Mucosa of rectum (tissue), 2 donors: ENCODE results near the gene AKIRIN2.
"Not testable (repeated sequence)": the region's sequence is repeated elsewhere in the genome, so short reads cannot be mapped to it uniquely, and the experiment has no call there.

Experiments used
- H3K27ac ChIP-seq, 2 donors: one replicate each; pipeline ENCODE4 v1.7.0; 2013; ENCODE audit warnings: inconsistent platforms in 2 of 2, low read depth in 2 of 2, low read length in 2 of 2
- H3K27me3 ChIP-seq, 2 donors: one replicate each; pipeline ENCODE4 v1.7.0; 2013; ENCODE audit warnings: low read length in 2 of 2; ENCODE audit not compliant: control insufficient read depth in 2 of 2, insufficient read depth in 2 of 2
- H3K36me3 ChIP-seq, 2 donors: one replicate each; pipeline ENCODE4 v1.7.0; 2013; ENCODE audit warnings: low read length in 2 of 2; ENCODE audit not compliant: control insufficient read depth in 2 of 2, insufficient read depth in 2 of 2
- H3K4me1 ChIP-seq, 2 donors: one replicate each; pipeline ENCODE4 v1.7.0; 2013; ENCODE audit warnings: low read length in 2 of 2, mild to moderate bottlenecking in 1 of 2; ENCODE audit not compliant: control insufficient read depth in 2 of 2, insufficient read depth in 2 of 2
- H3K4me3 ChIP-seq, 2 donors: one replicate each; pipeline ENCODE4 v1.7.0; 2013; ENCODE audit warnings: low read length in 2 of 2
- H3K9ac ChIP-seq, 2 donors: one replicate each; pipeline ENCODE4 v1.7.0; 2013; ENCODE audit warnings: low read length in 2 of 2, low read depth in 1 of 2, mild to moderate bottlenecking in 1 of 2
- H3K9me3 ChIP-seq, 2 donors: one replicate each; pipeline ENCODE4 v1.7.0; 2013; ENCODE audit warnings: low read length in 2 of 2; ENCODE audit not compliant: control insufficient read depth in 2 of 2
- donor health status: healthy.
- donor health status: Normal muscosa, but diverticular disease.

The AKIRIN2 gene

GRCh38 chr6:87718662-87719433 lies 16.8 kb upstream of the AKIRIN2 start:
- no peak overlapping the region for H3K27ac ChIP-seq
- H3K27me3 ChIP-seq: no peaks in the 10 kb centered on the region
- no peaks in the 10 kb centered on the region for H3K36me3 ChIP-seq
- H3K4me3 ChIP-seq: no peak overlapping the region
- no peak overlapping the region for H3K9ac ChIP-seq
- peaks cover 0 to 3% of the 10 kb centered on the region in 2 donors for H3K4me1 ChIP-seq
- H3K9me3 ChIP-seq: no peaks in the 10 kb centered on the region

DNA sequence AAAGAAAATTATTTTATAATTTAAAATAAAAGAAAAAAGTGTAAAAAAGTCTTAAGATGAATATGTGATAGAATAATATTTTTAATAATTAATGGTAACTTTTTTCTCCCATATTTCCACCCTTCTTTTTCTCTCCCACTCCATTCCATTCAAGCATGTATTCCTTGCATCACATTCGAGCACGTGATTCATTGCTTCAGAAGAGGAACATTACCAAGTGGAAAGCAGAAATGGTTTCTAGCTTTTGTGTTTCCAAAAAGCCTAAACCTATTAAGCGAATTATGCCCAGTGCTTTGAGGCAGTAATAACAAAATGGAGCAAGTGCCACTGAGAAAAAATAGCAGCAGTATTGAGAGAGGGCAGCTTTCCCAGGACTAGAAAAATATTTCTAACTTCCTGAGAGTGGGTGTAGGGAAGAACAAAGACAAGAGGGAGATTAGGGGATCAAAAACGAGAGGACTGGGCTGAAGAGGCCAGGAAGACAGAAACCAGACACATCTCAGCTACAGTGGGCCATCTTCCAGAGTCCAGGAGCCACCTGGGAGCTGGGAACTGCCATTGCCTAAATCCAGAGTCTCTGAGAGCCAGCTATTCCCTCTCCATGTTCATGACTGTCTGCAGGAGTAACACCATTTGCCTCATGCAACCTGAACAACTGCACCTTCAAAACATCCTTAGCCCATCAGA lies 15.0 kb upstream of the AKIRIN2 start:
- Histone ChIP-seq H3K27ac (no peak overlapping the region), H3K9ac (no peak overlapping the region), H3K9me3 (no peaks in the 10 kb centered on the region), H3K4me3 (no peak overlapping the region), H3K36me3 (no peaks in the 10 kb centered on the region), H3K27me3 (no peaks in the 10 kb centered on the region), H3K4me1 (peaks cover 0 to 3% of the 10 kb centered on the region in 2 donors)

GRCh38 chr6:87714093-87714842 lies 12.2 kb upstream of the AKIRIN2 start:
- Histone ChIP-seq H3K9me3 (no peaks in the 10 kb centered on the region), H3K4me1 (peaks cover 0 to 3% of the 10 kb centered on the region in 2 donors), H3K27me3 (no peaks in the 10 kb centered on the region), H3K4me3 (no peak overlapping the region), H3K9ac (no peak overlapping the region), H3K36me3 (no peaks in the 10 kb centered on the region), H3K27ac (no peak overlapping the region)

- H3K36me3 ChIP-seq, H3K27me3 ChIP-seq, H3K4me3 ChIP-seq, H3K9ac ChIP-seq, H3K9me3 ChIP-seq, H3K27ac ChIP-seq, H3K4me1 ChIP-seq: not testable (repeated sequence)
These were observed 10.7 kb upstream of the AKIRIN2 start for GRCh38 chr6:87712713-87713112.

DNA sequence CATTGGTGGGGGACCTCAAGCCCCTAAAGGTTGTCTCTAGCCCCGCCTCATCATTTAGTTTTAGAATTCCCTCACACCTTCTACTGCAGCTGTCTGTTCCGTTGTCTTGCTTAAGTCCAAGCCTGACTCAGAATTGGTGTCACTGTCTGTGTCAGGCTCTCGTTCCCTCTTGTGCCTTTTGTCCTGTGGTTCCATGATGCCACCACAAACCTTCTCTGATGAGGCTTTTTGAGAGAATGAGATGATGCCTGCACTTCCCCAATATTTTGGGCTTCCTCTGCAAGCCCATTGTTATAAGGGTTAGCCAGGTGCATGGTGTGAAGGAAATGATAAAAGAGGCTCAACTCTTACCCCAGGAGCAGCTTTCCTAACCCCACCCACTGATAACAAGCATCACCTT lies 8.1 kb upstream of the AKIRIN2 start:
- Histone ChIP-seq H3K9ac (no peak overlapping the region), H3K4me3 (no peak overlapping the region), H3K4me1 (peaks cover 0 to 3% of the 10 kb centered on the region in 2 donors), H3K27ac (no peak overlapping the region), H3K27me3 (no peaks in the 10 kb centered on the region), H3K36me3 (no peaks in the 10 kb centered on the region), H3K9me3 (no peaks in the 10 kb centered on the region)

GRCh38 chr6:87708581-87709427 lies 6.8 kb upstream of the AKIRIN2 start:
- not testable (repeated sequence) for H3K27me3 ChIP-seq, H3K4me1 ChIP-seq, H3K4me3 ChIP-seq, H3K27ac ChIP-seq, H3K36me3 ChIP-seq, H3K9me3 ChIP-seq, H3K9ac ChIP-seq

- Histone ChIP-seq H3K27ac (no peak overlapping the region), H3K4me1 (peaks cover 0 to 7% of the 10 kb centered on the region in 2 donors), H3K27me3 (no peaks in the 10 kb centered on the region), H3K4me3 (no peak overlapping the region), H3K9ac (no peak overlapping the region), H3K9me3 (no peaks in the 10 kb centered on the region), H3K36me3 (no peaks in the 10 kb centered on the region)
These were observed 4.3 kb upstream of the AKIRIN2 start for GRCh38 chr6:87706187-87706966.

- peaks cover 0 to 7% of the 10 kb centered on the region in 2 donors for H3K4me1 ChIP-seq
- no peak overlapping the region for H3K27ac ChIP-seq
- H3K4me3 ChIP-seq: no peak overlapping the region
These were observed 3.1 kb upstream of the AKIRIN2 start for GRCh38 chr6:87705070-87705691.

GRCh38 chr6:87703039-87703438 lies 1.0 kb upstream of the AKIRIN2 start:
- H3K9me3 ChIP-seq, H3K27me3 ChIP-seq, H3K36me3 ChIP-seq: not testable (repeated sequence)
- Histone ChIP-seq H3K4me3 (peak overlapping the region; percentile 85 to 89), H3K27ac (peak overlapping the region; percentile 93 to 99), H3K9ac (peak overlapping the region in 1 of 2 donors; percentile 99), H3K4me1 (peaks cover 8 to 11% of the 10 kb centered on the region in 2 donors)

More at GRCh38 chr6:87705070-87705691, 3.1 kb upstream of the AKIRIN2 start:
- no peaks in the 10 kb centered on the region for H3K27me3 ChIP-seq
- no peaks in the 10 kb centered on the region for H3K9me3 ChIP-seq
- H3K9ac ChIP-seq: no peak overlapping the region
- H3K36me3 ChIP-seq: no peaks in the 10 kb centered on the region
